GM13977 (cell line): ENCODE measurements around the gene ZNF546.
A peak's percentile ranks its signal among the peaks of the same experiment; 100 is the strongest.
"Not testable (repeated sequence)": the region's sequence is repeated elsewhere in the genome, so short reads cannot be mapped to it uniquely, and the experiment has no call there.

Source experiments
- DNase-seq: peaks from one replicate; pipeline ENCODE4 v3.0.0; 2012; ENCODE audit warnings: low spot score
- in situ Hi-C: fragments of 300-500 bp; cut with MboI; formaldehyde crosslinking; loops from one replicate; pipeline ENCODE4 v1.12.0; 2022; ENCODE audit warnings: low sequenced_read_pairs, low pct_unique_long_range_greater_than_20kb, mixed read lengths, inconsistent platforms; ENCODE audit not compliant: unreplicated experiment
- TF ChIP-seq, protein P1 (sequence below): IDR thresholded peaks from 2 replicates; pipeline ENCODE4 v1.5.1; 2012; ENCODE audit warnings: mild to moderate bottlenecking, control low read depth; ENCODE audit not compliant: insufficient read depth; ENCODE audit errors: extremely low read depth, missing control alignments

The ZNF546 gene

GRCh38 chr19:39996811-39997637, at the start of gene ZNF546:
TSS of gene ZNF546 (plus strand) at chr19:39997060. CDS start at chr19:39998327, 1,267 bp downstream.
- TF ChIP-seq, protein P1, sequence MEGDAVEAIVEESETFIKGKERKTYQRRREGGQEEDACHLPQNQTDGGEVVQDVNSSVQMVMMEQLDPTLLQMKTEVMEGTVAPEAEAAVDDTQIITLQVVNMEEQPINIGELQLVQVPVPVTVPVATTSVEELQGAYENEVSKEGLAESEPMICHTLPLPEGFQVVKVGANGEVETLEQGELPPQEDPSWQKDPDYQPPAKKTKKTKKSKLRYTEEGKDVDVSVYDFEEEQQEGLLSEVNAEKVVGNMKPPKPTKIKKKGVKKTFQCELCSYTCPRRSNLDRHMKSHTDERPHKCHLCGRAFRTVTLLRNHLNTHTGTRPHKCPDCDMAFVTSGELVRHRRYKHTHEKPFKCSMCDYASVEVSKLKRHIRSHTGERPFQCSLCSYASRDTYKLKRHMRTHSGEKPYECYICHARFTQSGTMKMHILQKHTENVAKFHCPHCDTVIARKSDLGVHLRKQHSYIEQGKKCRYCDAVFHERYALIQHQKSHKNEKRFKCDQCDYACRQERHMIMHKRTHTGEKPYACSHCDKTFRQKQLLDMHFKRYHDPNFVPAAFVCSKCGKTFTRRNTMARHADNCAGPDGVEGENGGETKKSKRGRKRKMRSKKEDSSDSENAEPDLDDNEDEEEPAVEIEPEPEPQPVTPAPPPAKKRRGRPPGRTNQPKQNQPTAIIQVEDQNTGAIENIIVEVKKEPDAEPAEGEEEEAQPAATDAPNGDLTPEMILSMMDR, result no peak
- in situ Hi-C loops, result no loop called here
- DNase-seq, result peak; percentile 91

DNA sequence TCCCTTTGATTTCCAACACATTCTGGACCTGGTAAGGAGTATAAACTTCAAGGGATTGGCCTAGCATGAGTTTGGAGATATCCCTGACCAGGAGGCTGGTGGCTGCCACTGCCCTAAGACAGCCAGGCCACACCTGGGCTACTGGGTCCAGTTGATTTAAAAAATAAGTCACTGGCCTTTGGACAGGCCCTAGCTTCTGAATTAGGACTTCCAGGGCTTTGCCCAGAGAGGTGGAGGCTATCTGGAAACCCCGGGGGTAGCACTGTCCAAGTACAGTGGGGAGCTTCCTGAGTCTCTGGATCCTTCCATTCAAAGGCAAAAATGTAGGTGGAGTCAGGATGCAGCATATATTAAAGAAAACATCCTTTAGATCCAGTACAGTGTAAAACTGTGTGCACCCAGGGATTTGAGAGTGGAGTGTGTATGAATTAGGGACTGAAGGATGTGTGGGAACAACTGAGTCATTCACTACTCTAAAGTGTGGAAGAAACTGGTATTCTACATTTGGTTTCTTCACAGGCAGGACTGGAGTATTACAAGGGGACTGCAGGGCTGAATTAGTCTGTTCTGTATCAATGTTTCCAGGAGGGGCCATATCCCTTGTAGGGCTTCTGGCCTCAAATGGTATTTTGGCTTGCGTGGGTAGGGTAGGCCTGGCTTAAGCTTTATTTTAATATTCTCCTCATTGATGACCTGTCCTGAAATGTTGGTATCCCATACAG, 47.7 kb upstream of the ZNF546 start:
- no peak for DNase-seq
- in situ Hi-C loops, result no loop called here
- TF ChIP-seq, protein P1, result no peak

DNA sequence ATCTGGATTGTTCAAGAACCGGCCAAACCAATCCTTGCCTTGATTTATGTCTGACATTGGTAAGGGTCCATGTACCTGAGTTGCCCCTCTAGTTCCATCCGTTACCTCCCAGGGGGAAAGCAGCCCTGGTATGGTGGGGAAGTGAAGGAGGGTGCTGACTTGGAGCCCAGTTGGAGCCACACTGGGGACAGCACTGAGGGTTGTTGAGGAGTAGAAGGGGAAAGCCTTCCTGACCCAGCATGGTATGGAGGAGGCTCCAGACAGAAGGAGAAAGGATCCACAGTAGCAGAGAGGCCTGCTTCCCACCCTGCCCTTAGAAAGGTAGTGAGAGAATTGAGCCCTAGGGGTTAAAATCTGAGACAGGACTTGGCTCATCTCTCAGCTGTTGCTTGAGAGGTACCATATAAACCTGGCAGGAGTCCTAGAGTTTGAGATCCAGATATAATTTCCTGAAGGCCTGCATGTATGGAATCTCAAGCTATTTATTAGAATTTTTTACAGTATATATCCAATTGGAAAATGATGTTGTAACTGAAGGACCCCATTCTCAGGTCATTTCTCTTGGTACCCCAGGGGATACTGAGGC, 45.7 kb upstream of the ZNF546 start:
- no peak for DNase-seq

GRCh38 chr19:39951686-39952085, 45.2 kb upstream of the ZNF546 start:
- DNase-seq, result no peak
- TF ChIP-seq, protein P1, result no peak
- in situ Hi-C loops, result no loop called here

More for the DNA sequence above, 45.7 kb upstream of the ZNF546 start:
- TF ChIP-seq, protein P1, result no peak
- in situ Hi-C loops, result no loop called here

GRCh38 chr19:39953915-39954314, 42.9 kb upstream of the ZNF546 start:
- TF ChIP-seq, protein P1, result no peak
- in situ Hi-C loops, result no loop called here
- no peak for DNase-seq

DNA sequence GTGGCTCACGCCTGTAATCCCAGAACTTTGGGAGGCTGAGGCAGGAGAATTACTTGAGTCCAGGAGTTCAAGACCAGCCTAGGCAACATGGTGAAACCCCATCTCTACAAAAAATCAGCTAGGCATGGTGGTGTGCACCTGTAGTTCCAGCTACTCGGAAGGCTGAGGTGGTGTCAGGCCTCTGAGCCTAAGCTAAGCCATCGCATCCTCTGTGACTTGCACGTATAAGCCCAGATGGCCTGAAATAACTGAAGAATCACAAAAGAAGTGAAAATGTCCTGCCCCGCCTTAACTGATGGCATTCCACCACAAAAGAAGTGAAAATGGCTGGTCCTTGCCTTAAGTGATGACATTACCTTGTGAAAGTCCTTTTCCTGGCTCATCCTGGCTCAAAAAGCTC, 39.0 kb upstream of the ZNF546 start:
- DNase-seq, in situ Hi-C loops: not testable (repeated sequence)

- DNase-seq, in situ Hi-C loops: not testable (repeated sequence)
These were observed 37.9 kb upstream of the ZNF546 start for GRCh38 chr19:39958942-39959341.

DNA sequence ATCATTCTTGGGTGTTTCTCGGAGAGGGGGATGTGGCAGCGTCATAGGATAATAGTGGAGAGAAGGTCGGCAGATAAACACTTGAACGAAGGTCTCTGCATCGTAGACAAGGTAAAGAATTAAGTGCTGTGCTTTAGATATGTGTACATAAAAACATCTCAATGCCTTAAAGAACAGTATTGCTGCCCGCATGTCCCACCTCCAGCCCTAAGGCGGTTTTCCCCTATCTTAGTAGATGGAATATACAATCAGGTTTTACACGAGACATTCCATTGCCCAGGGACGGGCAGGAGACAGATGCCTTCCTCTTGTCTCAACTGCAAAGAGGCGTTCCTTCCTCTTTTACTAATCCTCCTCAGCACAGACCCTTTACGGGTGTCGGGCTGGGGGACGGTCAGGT, 37.5 kb upstream of the ZNF546 start:
- DNase-seq, in situ Hi-C loops: not testable (repeated sequence)
